Measurements from ENCODE around the gene HNRNPF. TPM values are rescaled to one million over a fixed set of nuclear protein-coding genes. Genes with fewer than 3 reads are reported as not detected.

HNRNPF gene
- total RNA-seq, 2 donors from 2014 or later = 250 to 394 TPM

- Histone ChIP-seq H3K27me3 (no peaks in the 10 kb centered on the region), H3K9ac (ENCODE audit: low read depth in 2 of 2, low read length in 2 of 2) (no peak overlapping the region)
Observed at GRCh38 chr10:43417950-43418768, 9.2 kb upstream of the HNRNPF start.

GRCh38 chr10:43415544-43415943 is 6.6 kb upstream of the HNRNPF start:
- Histone ChIP-seq H3K27me3 (no peaks in the 10 kb centered on the region), H3K36me3 (no peaks in the 10 kb centered on the region), H3K27ac (no peak overlapping the region), H3K9me3 (no peaks in the 10 kb centered on the region), H3K4me1 (no peaks in the 10 kb centered on the region), H3K4me3 (no peak overlapping the region), H3K9ac (ENCODE audit: low read depth in 2 of 2, low read length in 2 of 2) (no peak overlapping the region)
- TF ChIP-seq CTCF (IDR thresholded peaks at IDR 0.05) = no peak
- DNase-seq = no peak
- intact Hi-C loops (cut with DNase I) = no loop called here

More at GRCh38 chr10:43417950-43418768, 9.2 kb upstream of the HNRNPF start:
- H3K27ac ChIP-seq = no peak overlapping the region
- H3K4me3 ChIP-seq = no peak overlapping the region
- peaks cover 5% of the 10 kb centered on the region for H3K4me1 ChIP-seq
- DNase-seq = no peak
- TF ChIP-seq CTCF (IDR thresholded peaks at IDR 0.05) = no peak
- intact Hi-C loops (cut with DNase I) = no loop called here
- no peaks in the 10 kb centered on the region for H3K9me3 ChIP-seq
- H3K36me3 ChIP-seq = no peaks in the 10 kb centered on the region

GRCh38 chr10:43411536-43411935 is 2.5 kb upstream of the HNRNPF start:
- DNase-seq = no peak
- Histone ChIP-seq H3K9me3 (no peaks in the 10 kb centered on the region), H3K9ac (ENCODE audit: low read depth in 2 of 2, low read length in 2 of 2) (no peak overlapping the region), H3K4me1 (no peaks in the 10 kb centered on the region), H3K27ac (no peak overlapping the region), H3K27me3 (no peaks in the 10 kb centered on the region), H3K4me3 (no peak overlapping the region), H3K36me3 (no peaks in the 10 kb centered on the region)
- no peak for TF ChIP-seq CTCF (IDR thresholded peaks at IDR 0.05)
- intact Hi-C loops (cut with DNase I) = no loop called here

- no peaks in the 10 kb centered on the region for H3K36me3 ChIP-seq
- peak overlapping the region; percentile 100 for H3K27ac ChIP-seq
- H3K9ac ChIP-seq (ENCODE audit: low read depth in 2 of 2, low read length in 2 of 2) = peak overlapping the region; percentile 86 to 94
- H3K4me3 ChIP-seq = peak overlapping the region; percentile 56
- H3K27me3 ChIP-seq = no peaks in the 10 kb centered on the region
- intact Hi-C loops (cut with DNase I) = no loop called here
- no peaks in the 10 kb centered on the region for H3K9me3 ChIP-seq
- peaks cover 10% of the 10 kb centered on the region for H3K4me1 ChIP-seq
- DNase-seq = no peak
- TF ChIP-seq CTCF (IDR thresholded peaks at IDR 0.05) = no peak
Observed at GRCh38 chr10:43410345-43410744, 1.4 kb upstream of the HNRNPF start.

GRCh38 chr10:43409385-43410109 is 561 bp upstream of the HNRNPF start:
- no peaks in the 10 kb centered on the region for H3K9me3 ChIP-seq
- intact Hi-C loops (cut with DNase I) = no loop called here

More at GRCh38 chr10:43409385-43410109, 561 bp upstream of the HNRNPF start:
- Histone ChIP-seq H3K4me1 (peaks cover 15% of the 10 kb centered on the region), H3K27me3 (no peaks in the 10 kb centered on the region), H3K36me3 (no peaks in the 10 kb centered on the region), H3K27ac (peak overlapping the region; percentile 100), H3K9ac (ENCODE audit: low read depth in 2 of 2, low read length in 2 of 2) (peak overlapping the region; percentile 86 to 94), H3K4me3 (peak overlapping the region; percentile 56)
- DNase-seq = peak; percentile 71
- TF ChIP-seq CTCF (IDR thresholded peaks at IDR 0.05) = no peak

Measured in colonic mucosa (tissue), 4 donors.